K562 (cell line): ENCODE data around the gene PRDX2. TPM values are rescaled to one million over a fixed set of nuclear protein-coding genes. Genes with fewer than 3 reads are reported as not detected.

Experiments used
- C11orf30 ChIP-seq: fragments of 450-650 bp; IDR thresholded peaks from 2 replicates; pipeline ENCODE4 v1.6.1; 2016; ENCODE audit warnings: low read depth, mild to moderate bottlenecking
- CEBPZ ChIP-seq: fragments of 150-350 bp; IDR thresholded peaks from 2 replicates; pipeline ENCODE4 v1.6.1; 2014; ENCODE audit warnings: low read depth, mild to moderate bottlenecking, low read length, borderline replicate concordance
- FOXA3 ChIP-seq, 2 experiments: fragments of 450-650 bp in 1 of 2; sonication (generic) in 1 of 2; formaldehyde crosslinking; IDR thresholded peaks in 1 of 2; conservative IDR thresholded peaks in 1 of 2; 2 replicates each; pipeline versions ENCODE4 v1.4.0 to v1.8.0; 2020 to 2022; ENCODE audit warnings: mild to moderate bottlenecking in 2 of 2, missing genetic modification reagents in 1 of 2
- HNRNPLL ChIP-seq: fragments of 200-400 bp; formaldehyde crosslinking; IDR thresholded peaks from 2 replicates; pipeline ENCODE4 v1.6.1; 2017; ENCODE audit warnings: low read length, low read depth, mild to moderate bottlenecking; ENCODE audit not compliant: poor library complexity, severe bottlenecking
- MITF ChIP-seq: IDR thresholded peaks from 2 replicates; pipeline ENCODE4 v1.6.1; 2014; ENCODE audit warnings: antibody characterized with exemption
- MNT ChIP-seq, 2 experiments: fragments of 450-650 bp; conservative IDR thresholded peaks; 2 replicates each; pipeline ENCODE4 v1.6.1; 2017; ENCODE audit warnings: mild to moderate bottlenecking in 2 of 2, moderate library complexity in 2 of 2
- MYC ChIP-seq, 2 experiments: fragments of 250-450 bp in 1 of 2; sonication (Bioruptor Pico) in 1 of 2; IDR thresholded peaks; 2 replicates each; pipeline versions ENCODE4 v1.5.1 to v1.6.1; 2012 to 2021; ENCODE audit warnings: low read depth in 2 of 2, borderline replicate concordance in 1 of 2, improper control_type of control experiment in 1 of 2, low read length in 1 of 2, mild to moderate bottlenecking in 1 of 2, moderate library complexity in 1 of 2
- MYNN ChIP-seq, 2 experiments: sonication (generic); formaldehyde crosslinking in 1 of 2; IDR thresholded peaks; 2 replicates each; pipeline versions ENCODE4 v1.5.0 to v1.6.1; 2016 to 2020; ENCODE audit warnings: antibody characterized with exemption in 1 of 2, missing genetic modification reagents in 1 of 2
- NCOA1 ChIP-seq: fragments of 450-650 bp; IDR thresholded peaks from 2 replicates; pipeline ENCODE4 v1.6.1; 2016; ENCODE audit warnings: low read depth
- NRF1 ChIP-seq, 2 experiments: fragments of 450-650 bp; IDR thresholded peaks in 1 of 2; conservative IDR thresholded peaks in 1 of 2; 2 replicates each; pipeline ENCODE4 v1.6.1; 2014; ENCODE audit warnings: mild to moderate bottlenecking in 2 of 2
- OTX1 ChIP-seq: fragments of 450-650 bp; formaldehyde crosslinking; IDR thresholded peaks from 2 replicates; pipeline ENCODE4 v1.4.0; 2022; ENCODE audit warnings: mild to moderate bottlenecking
- POLR2G ChIP-seq: fragments of 200-400 bp; formaldehyde crosslinking; IDR thresholded peaks from 2 replicates; pipeline ENCODE4 v1.6.1; 2017; ENCODE audit warnings: low read depth, mild to moderate bottlenecking, antibody characterized with exemption, low read length, moderate library complexity
- PTRF ChIP-seq: fragments of 450-650 bp; IDR thresholded peaks from 2 replicates; pipeline ENCODE4 v1.6.1; 2016; ENCODE audit warnings: mild to moderate bottlenecking, missing genetic modification characterization, missing compliant biosample characterization
- SIN3A ChIP-seq, 2 experiments: fragments of 150-350 bp in 1 of 2; IDR thresholded peaks; 2 replicates each; pipeline ENCODE4 v1.6.1; 2011 to 2016; ENCODE audit warnings: borderline replicate concordance in 2 of 2, low read depth in 2 of 2, low read length in 2 of 2, mild to moderate bottlenecking in 2 of 2, moderate library complexity in 2 of 2; ENCODE audit not compliant: control insufficient read depth in 1 of 2
- SMARCE1 ChIP-seq: fragments of 450-650 bp; IDR thresholded peaks from 2 replicates; pipeline ENCODE4 v1.7.1; 2016; ENCODE audit warnings: mild to moderate bottlenecking
- SOX6 ChIP-seq: fragments of 450-650 bp; IDR thresholded peaks from 2 replicates; pipeline ENCODE4 v1.6.1; 2014; ENCODE audit warnings: mild to moderate bottlenecking
- TAL1 ChIP-seq: fragments of 450-650 bp; IDR thresholded peaks from 2 replicates; pipeline ENCODE4 v1.6.1; 2016; ENCODE audit warnings: mild to moderate bottlenecking
- TCFL5 ChIP-seq: fragments of 250-450 bp; sonication (Bioruptor Pico); conservative IDR thresholded peaks from 2 replicates; pipeline ENCODE4 v1.6.1; 2021; ENCODE audit warnings: mild to moderate bottlenecking, moderate library complexity, matching md5 sums
- THAP7 ChIP-seq: fragments of 250-450 bp; sonication (Bioruptor Pico); IDR thresholded peaks from 2 replicates; pipeline ENCODE4 v1.5.0; 2021
- polyA plus RNA-seq, 8 experiments: library from polyadenylated mRNA; depleted of rRNA in 4 of 8; stranded (reverse) in 5 of 8; unstranded in 3 of 8; fragments of >200 nt; fragmentation: Nextera tagmentation in 2 of 8; fragmentation: Illumina TruSeq in 1 of 8; extraction: Ambion mirVana in 2 of 8; extraction: Trizol in 1 of 8; gene quantifications; 2 replicates each; pipeline versions ENCODE4 v1.2.1 to v1.2.3, GENCODE V29; 2011 to 2014; ENCODE audit warnings: inconsistent platforms in 1 of 8, missing spikeins in 1 of 8
- total RNA-seq, 7 experiments: library from RNA; depleted of rRNA in 6 of 7; stranded (reverse); fragments of >200 nt in 6 of 7; fragmentation: Illumina TruSeq in 2 of 7; extraction: Trizol in 2 of 7; gene quantifications; 2 replicates each; pipeline versions ENCODE4 v1.2.1 to v1.2.3, GENCODE V29; 2011 to 2021; ENCODE audit warnings: low replicate concordance in 1 of 7

PRDX2 gene
- total and polyA plus RNA-seq, 9 of the 15 experiments (the other 6 are each of a cell fraction or from before 2014, with no cell fraction given): 206 to 1,183 (median 415) TPM

GRCh38 chr19:12801466-12802266 is at the start of gene PRDX2, which contains the start of gene THSD8 (continued):
- peak; percentile 58 to 85 for TF ChIP-seq MNT (conservative IDR thresholded peaks at IDR 0.05)
- TF ChIP-seq SOX6: 0 out of 2 replicates have a peak, but pooled peaks have one; percentile 18
- no peak for TF ChIP-seq NCOA1
- peak; percentile 78 for TF ChIP-seq MYC (IDR thresholded peaks at IDR 0.05; ENCODE audit: low read depth, low read length)
- TF ChIP-seq MYC (CRISPR knock-in tag; IDR thresholded peaks at IDR 0.05; ENCODE audit: borderline replicate concordance, low read depth): peak; percentile 73; the same call in 1 of the 2 replicates
- no peak for TF ChIP-seq OTX1
- peak; percentile 68 to 74 for TF ChIP-seq NRF1 (conservative IDR thresholded peaks at IDR 0.05 in 1 of 2, IDR thresholded peaks at IDR 0.05 in 1 of 2)
- TF ChIP-seq TCFL5 (CRISPR knock-in tag): no peak
- TF ChIP-seq TAL1: no peak
- TF ChIP-seq MYNN (IDR thresholded peaks at IDR 0.05): peak; percentile 31; the same call in 1 of the 2 replicates
- no peak for TF ChIP-seq MYNN (CRISPR knock-in tag; IDR thresholded peaks at IDR 0.05)
- TF ChIP-seq SIN3A (IDR thresholded peaks at IDR 0.05; ENCODE audit: borderline replicate concordance in 2 of 2, control insufficient read depth in 1 of 2, low read depth in 2 of 2, low read length in 2 of 2): peak; percentile 72 to 87
- TF ChIP-seq HNRNPLL: peak; percentile 32
- no peak for TF ChIP-seq PTRF (tag)
- no peak for TF ChIP-seq THAP7 (CRISPR knock-in tag)
- TF ChIP-seq FOXA3 (CRISPR knock-in tag; conservative IDR thresholded peaks at IDR 0.05 in 1 of 2, IDR thresholded peaks at IDR 0.05 in 1 of 2): no peak
- peak; percentile 26; the same call in 1 of the 2 replicates for TF ChIP-seq MITF
- TF ChIP-seq CEBPZ: no peak
- TF ChIP-seq POLR2G: peak; percentile 100
- no peak; the same call in 1 of the 2 replicates for TF ChIP-seq C11orf30
- TF ChIP-seq SMARCE1: no peak
